Activated CD4-positive, alpha-beta T cell treated with anti-CD3 and anti-CD28 coated beads for 24 hours (primary cell): ENCODE data around the gene PKD2L2.
A peak's percentile ranks its signal among the peaks of the same experiment; 100 is the strongest.
"Not testable (repeated sequence)": the region's sequence is repeated elsewhere in the genome, so short reads cannot be mapped to it uniquely, and the experiment has no call there.

ENCODE experiments used
- DNase-seq, 2 donors: peaks; one replicate each; pipeline ENCODE4 v3.0.0-alpha.2; 2020; ENCODE audit warnings: low read depth in 2 of 2

The PKD2L2 gene

DNA sequence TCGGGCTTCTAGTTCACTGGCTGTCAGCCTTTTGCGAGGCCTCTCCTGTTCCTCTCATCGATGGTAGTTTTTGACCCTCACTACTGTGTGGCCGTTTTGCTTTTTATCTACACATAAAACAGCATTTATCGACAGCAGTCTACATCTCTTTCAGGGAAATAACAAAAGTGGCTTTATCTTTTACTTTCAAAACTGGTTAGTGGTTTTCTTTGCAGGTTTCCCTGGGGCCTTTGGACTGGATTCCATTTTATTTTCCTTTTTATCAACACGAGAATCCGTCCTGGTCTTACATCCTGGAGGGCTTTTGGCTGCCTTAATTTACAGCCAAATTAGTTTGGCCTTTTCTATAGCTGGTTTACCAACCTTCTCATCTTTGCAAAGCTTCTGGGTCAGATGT, 793 bp upstream of the PKD2L2 start:
- no peak for DNase-seq

DNA sequence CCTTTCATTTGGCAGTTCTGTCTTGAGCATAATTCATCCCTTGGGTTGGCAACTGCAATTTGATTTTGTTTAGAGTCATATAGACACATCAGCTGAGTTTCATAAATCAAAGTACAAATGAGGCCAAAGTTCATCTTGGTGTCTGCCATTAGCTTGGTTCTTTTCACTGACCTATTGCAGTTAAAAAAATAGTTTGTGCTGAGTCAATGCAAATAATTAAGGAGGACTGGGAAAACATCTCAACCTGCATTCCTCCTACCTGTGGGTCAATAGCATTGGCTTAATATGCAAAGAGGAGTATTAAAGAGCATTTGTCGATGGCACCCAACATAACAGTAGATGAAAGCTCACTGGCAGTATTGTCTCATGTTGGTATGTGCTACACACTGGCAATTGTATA, 1.6 kb downstream of the PKD2L2 start:
- no peak for DNase-seq

- DNase-seq = no peak
Measured at GRCh38 chr5:137891849-137892248, 2.6 kb downstream of the PKD2L2 start.

DNA sequence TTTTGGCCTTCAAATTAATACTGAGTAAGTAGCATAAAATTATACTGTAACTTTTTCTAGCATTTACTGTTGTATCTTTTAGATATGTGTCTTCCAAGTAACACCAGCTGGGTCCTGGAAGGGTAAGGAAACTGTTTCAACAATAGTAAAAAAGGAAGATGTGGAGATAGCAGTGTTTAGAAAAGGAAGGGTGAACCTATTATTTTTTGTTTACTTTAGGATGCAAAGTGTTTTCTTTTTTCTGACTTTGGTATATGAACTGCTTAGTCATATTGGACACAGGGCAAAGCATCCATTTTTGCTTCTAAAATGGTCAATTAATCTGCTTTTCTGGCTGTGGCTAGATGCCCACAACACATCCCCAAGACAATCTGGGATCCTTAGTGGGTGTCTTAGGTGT, 5.3 kb downstream of the PKD2L2 start:
- DNase-seq = no peak

DNA sequence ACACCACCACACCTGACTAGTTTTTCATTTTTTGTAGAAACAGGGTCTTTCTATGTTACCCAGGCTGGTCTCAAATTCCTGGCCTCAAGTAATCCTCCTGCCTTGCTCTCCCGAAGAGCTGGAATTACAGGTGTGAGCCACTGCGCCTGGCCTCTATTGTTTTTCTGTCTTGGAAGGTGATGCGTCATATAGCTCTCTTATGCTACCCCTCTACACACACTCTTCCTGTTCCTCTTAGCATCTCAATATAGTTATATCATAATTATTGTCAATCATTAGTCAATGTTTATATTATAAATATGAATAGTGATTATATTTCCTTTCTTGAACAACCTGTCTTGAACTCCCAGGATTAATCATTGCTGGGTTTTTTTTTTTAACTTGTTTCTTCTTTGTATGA, 7.3 kb downstream of the PKD2L2 start:
- no peak for DNase-seq

GRCh38 chr5:137899493-137899892, 10.2 kb downstream of the PKD2L2 start:
- no peak for DNase-seq

DNA sequence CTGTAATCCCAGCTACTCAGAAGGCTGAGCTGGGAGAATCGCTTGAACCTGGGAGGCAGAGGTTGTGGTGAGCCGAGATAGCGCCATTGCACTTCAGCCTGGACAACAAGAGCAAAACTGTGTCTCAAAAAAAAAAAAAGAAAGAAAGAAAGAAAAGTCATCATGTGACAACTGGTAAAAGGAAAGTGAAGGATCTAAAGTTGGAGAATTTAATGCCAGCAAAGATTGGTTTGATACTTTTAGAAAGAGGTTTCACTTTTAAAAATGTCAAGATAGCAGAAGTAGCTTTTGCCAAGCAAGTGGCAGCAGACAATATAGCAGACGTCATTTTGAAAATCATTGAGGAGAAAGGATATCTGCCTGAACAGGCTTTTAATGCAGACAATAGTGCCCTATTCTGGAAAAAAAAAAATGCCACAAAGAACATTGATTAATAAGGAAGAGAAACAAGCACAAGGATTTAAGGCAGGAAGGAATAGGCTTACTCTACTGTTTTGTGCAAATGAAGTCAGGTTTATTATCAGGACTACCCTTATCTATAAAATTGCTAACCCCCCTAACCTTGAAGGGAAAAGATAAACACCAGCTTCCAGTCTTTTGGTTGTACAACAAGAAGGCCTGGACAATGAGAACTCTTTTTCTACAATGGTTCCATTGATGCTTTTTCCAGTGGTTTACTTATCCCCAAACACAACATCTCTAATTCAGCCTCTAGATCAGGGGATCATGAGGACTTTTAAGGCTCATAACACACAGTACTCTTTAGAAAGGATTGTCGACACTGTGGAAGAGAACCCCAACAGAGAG, 12.0 kb downstream of the PKD2L2 start:
- DNase-seq = no peak

- no peak for DNase-seq
Measured at GRCh38 chr5:137902408-137903133, 13.3 kb downstream of the PKD2L2 start.

- no peak for DNase-seq
Measured at GRCh38 chr5:137914758-137915157, 25.5 kb downstream of the PKD2L2 start.

DNA sequence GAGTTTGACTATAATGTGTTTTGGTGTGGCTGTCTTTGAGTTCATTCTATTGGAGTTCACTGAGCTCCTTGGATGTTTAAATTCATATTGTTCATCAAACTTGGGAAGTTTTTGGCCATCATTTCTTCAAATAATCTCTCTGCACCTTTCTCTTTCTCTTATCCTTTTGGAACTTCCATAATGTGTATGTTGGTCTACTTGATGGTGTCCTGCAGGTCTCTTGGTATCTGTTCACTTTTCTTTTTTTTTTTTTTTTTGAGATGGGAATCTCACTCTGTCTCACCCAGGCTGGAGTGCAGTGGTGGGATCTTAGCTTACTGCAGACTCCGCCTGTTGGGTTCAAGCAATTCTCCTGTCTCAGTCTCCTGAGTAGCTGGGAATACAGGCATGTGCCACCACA, 27.7 kb downstream of the PKD2L2 start:
- DNase-seq = no peak

DNA sequence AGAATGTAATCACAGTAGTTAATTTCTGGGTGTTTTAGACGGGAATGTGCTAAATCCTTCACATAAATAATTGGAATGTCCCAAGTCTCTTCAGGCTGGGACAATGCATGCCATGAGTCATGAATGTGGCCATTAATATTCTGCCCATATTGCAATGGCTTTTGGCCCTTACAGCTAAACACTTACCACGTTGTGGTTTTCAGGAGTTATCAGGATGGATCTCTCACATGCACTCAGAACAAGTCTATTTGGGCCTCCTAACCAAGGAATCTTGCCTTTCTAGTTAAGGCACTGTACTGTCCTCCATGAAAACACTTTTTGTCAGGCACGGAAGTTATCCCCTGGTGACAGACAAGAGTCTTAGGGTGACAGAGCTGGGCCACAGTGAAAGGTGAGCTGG, 32.7 kb downstream of the PKD2L2 start:
- no peak for DNase-seq

DNA sequence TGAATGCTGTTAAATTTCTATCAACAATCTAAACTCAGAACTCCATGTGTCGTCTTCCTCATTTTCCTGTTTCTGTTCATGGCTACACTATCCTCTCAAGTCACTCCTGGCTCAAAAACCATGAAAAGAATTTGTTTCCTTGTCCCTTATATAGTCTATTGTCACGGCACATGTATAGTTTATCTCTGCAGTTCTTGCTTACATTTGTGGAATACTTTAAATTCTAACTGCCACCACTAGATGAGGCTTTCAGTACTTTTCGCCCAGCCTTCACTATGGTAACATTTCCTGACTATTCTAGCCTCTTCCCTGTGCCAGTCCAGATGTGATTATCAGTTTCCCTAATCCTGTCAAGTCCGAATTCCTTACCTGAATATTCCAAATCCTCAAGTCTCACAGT, 34.6 kb downstream of the PKD2L2 start:
- DNase-seq = no peak

DNA sequence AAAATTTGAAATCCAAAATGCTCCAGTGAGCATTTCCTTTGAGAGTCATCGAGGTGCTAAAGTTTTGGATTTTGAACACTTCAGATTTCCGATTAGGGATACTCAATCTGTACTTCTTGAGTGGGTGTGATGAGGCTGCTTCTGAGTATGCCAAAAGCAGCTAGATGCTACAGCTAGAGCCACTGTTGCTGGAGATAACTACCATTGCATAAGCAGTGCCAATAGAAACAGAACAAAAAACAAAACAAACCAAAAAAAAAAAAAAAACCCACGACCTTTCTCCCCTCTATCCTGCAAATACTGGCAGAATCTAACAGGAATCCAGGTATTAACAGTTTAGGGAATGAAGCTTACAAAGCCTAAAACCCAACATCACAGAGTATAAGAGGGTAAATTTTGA, 43.5 kb downstream of the PKD2L2 start:
- DNase-seq = no peak

- DNase-seq = no peak
Measured at GRCh38 chr5:137933491-137933911, 44.2 kb downstream of the PKD2L2 start.

DNA sequence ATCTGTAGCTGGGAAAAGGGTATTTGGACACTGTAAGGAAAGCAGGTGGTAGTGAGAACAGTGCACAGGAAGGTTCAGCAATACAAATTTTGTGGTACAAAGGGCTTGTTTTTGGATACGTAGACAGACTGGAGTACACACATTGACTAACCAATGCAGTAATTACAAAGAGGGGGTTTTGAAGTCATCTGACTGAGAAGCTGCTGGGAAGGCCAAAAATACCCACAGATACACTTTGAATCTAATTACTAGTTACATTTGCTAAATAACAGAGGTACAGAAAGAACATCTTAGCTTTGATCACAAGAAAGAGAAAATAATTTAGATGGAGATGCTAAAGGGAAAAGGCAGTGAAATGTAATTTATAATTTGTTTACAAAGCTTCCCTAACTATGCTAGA, 45.9 kb downstream of the PKD2L2 start:
- no peak for DNase-seq

GRCh38 chr5:137935694-137936093, 46.4 kb downstream of the PKD2L2 start:
- DNase-seq = no peak

DNA sequence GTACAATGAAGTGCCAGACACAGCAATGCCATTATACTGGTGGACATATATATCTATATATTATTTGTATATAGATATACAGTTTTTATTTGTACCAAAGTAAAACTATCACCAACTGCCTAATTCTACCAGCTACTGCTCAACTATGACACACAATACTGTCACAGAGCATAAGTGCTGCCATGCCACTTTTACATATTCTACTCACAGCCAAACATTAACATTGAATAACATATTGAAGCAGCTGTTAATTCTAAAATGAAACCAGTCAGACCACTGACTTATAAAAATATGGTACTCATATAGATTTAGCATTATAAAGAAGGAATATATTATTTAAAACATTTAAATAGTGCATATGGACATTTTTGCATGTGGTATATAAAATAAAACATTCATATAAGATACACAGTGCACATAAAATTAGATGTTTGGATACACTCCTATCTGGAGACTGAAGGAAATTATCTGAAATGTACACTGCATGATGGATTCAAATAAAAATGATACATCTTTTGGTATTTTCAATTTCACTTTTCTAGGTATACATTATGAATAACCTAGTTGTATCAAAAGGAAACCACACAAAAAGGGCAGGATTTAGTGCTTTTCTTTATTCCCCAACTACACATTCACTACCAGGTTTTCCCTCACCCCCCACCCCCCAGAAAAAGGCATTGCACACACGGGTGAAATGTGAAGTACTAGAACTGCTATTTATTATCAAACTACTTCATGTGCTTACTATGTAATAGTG, 48.9 kb downstream of the PKD2L2 start:
- peak in 1 of 2 donors; percentile 7 for DNase-seq

GRCh38 chr5:137938751-137939143, 49.5 kb downstream of the PKD2L2 start:
- no peak for DNase-seq

- no peak for DNase-seq
Measured at GRCh38 chr5:137939331-137939730, 50.1 kb downstream of the PKD2L2 start.

- DNase-seq = not testable (repeated sequence)
Measured at GRCh38 chr5:137944280-137944679, 55.0 kb downstream of the PKD2L2 start.

DNA sequence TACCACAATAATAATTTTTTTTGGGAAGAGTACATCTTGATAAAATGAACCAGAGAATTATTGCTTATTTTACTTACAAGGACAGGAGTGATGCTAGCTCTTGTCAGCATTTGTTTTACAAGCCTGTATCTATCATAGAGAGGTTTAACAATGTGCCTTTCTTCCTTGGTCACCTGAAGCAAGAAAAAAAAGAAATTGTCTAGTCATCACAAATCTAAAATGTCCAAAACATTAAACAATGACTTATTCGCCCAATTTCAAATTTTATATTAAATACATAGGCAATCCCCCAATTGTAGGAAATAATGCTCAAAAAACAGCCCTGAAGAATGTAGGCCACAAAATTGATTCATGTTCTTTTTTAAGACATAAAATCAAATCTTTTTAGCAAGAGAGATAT, 56.6 kb downstream of the PKD2L2 start:
- DNase-seq = no peak

DNA sequence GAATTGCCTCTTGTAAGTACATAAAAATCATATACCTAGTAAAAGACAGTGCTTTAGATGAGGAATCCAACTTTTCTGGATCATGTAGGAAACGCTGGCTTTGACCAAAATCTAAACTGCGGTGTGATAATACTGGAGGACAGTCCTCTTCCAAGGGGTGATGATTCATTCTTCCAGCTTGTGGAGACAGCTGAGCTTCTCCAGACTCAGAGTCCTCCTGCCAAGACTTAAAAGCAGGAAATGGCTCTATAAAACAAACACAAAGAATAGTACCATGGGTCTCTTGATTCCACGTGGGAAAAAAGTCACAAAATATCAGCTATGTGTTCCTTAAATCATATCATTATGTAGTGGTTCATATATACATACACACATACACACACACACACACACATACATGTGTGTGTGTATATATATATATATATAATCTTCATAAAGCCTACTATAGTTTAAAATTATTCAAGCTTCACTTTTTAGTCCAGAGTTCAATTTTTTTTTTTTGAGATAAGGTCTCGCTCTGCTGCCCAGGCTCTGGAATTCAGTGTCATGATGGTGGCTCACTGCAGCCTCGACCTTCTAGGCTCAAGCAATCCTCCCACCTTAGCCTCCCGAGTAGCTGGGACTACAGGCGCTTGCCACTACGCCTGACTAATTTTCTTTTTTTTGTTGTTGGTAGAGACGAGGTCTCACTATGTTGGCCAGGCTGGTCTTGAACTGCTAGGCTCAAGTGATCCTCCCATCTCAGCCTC, 65.0 kb downstream of the PKD2L2 start:
- DNase-seq = no peak
